B cell (primary cell): ENCODE data around the gene ADORA3. TPM values are rescaled to one million over a fixed set of nuclear protein-coding genes. Genes with fewer than 3 reads are reported as not detected.

ENCODE experiments used
- ATAC-seq: fragments of 200-7000 bp; cut with Tn5 transposase; one replicate; pipeline ENCODE4 v1.10.0; 2021; ENCODE audit warnings: low read depth, mild to moderate bottlenecking, moderate number of reproducible peaks, moderate library complexity
- CTCF ChIA-PET: fragments of 350-600 bp; sonication (Branson Sonifier 250); formaldehyde crosslinking; loops from one replicate; lab custom pipeline; 2021; ENCODE audit warnings: antibody characterized with exemption, inconsistent platforms; lab: Charles Lee
- POLR2A ChIA-PET: fragments of 350-600 bp; sonication (Branson Sonifier 250); formaldehyde crosslinking; loops from one replicate; lab custom pipeline; 2021; ENCODE audit warnings: antibody characterized with exemption; lab: Charles Lee
- DNase-seq: peaks from one replicate; pipeline ENCODE4 v3.0.0; 2013
- H2AFZ ChIP-seq: 2 replicates; pipeline ENCODE4 v1.6.1; 2012; ENCODE audit warnings: mild to moderate bottlenecking, low read depth, low read length; ENCODE audit not compliant: insufficient read depth, poor library complexity, severe bottlenecking
- H3K27ac ChIP-seq, 2 donors: 1 replicate in 1 of 2; 2 replicates in 1 of 2; pipeline ENCODE4 v1.5.1; 2012 to 2013; ENCODE audit warnings: low read length in 2 of 2, mild to moderate bottlenecking in 2 of 2, moderate library complexity in 1 of 2
- H3K27me3 ChIP-seq, 4 experiments: fragments of 200-600 bp in 1 of 4; sonication (generic) in 1 of 4; replicated peaks in 1 of 4; 1 replicate in 2 of 4; 2 replicates in 2 of 4; pipeline versions ENCODE4 v1.6.1 to v1.7.0; 2013 to 2016; ENCODE audit warnings: low read length in 3 of 4, mild to moderate bottlenecking in 2 of 4, mixed read lengths in 1 of 4, moderate library complexity in 1 of 4; ENCODE audit not compliant: insufficient read depth in 4 of 4, control insufficient read depth in 3 of 4; ENCODE audit errors: control extremely low read depth in 1 of 4
- H3K36me3 ChIP-seq, 2 experiments: replicated peaks in 1 of 2; 1 replicate in 1 of 2; 2 replicates in 1 of 2; pipeline versions ENCODE4 v1.6.1 to v1.7.1; 2013; ENCODE audit warnings: low read length in 1 of 2; ENCODE audit not compliant: insufficient read depth in 2 of 2, control insufficient read depth in 1 of 2; ENCODE audit errors: control extremely low read depth in 1 of 2, extremely low read depth in 1 of 2
- H3K4me1 ChIP-seq, 2 donors: fragments of 200-600 bp in 1 of 2; sonication (generic) in 1 of 2; 1 replicate in 1 of 2; 2 replicates in 1 of 2; pipeline versions ENCODE4 v1.5.1 to v1.6.1; 2013 to 2017; ENCODE audit warnings: low read length in 2 of 2; ENCODE audit not compliant: control insufficient read depth in 2 of 2, insufficient read depth in 2 of 2
- H3K4me2 ChIP-seq: replicated peaks from 2 replicates; pipeline ENCODE3; 2012; ENCODE audit warnings: mild to moderate bottlenecking, low read depth, low read length; ENCODE audit not compliant: poor library complexity, severe bottlenecking
- H3K4me3 ChIP-seq, 5 experiments: fragments of 200-600 bp in 1 of 5; sonication (generic) in 1 of 5; 1 replicate in 3 of 5; 2 replicates in 2 of 5; pipeline versions ENCODE4 v1.5.1 to v1.7.0; 2011 to 2016; ENCODE audit warnings: low read length in 4 of 5, mild to moderate bottlenecking in 4 of 5, low read depth in 2 of 5, control low read depth in 1 of 5, moderate library complexity in 1 of 5; ENCODE audit not compliant: insufficient read depth in 1 of 5; ENCODE audit errors: control extremely low read depth in 1 of 5, extremely low read depth in 1 of 5
- H3K79me2 ChIP-seq: fragments of 200-600 bp; sonication (generic); one replicate; pipeline ENCODE4 v1.6.0; 2016; ENCODE audit warnings: low read length; ENCODE audit not compliant: control insufficient read depth, insufficient read depth
- H3K9ac ChIP-seq: fragments of 200-600 bp; sonication (generic); 2 replicates; pipeline ENCODE4 v1.6.1; 2017; ENCODE audit warnings: mild to moderate bottlenecking, low read length, moderate library complexity
- H3K9me3 ChIP-seq, 3 donors: one replicate each; pipeline versions ENCODE4 v1.6.1 to v1.7.1; 2013; ENCODE audit warnings: low read length in 2 of 3; ENCODE audit not compliant: control insufficient read depth in 2 of 3, insufficient read depth in 1 of 3; ENCODE audit errors: control extremely low read depth in 1 of 3
- H4K20me1 ChIP-seq: 2 replicates; pipeline ENCODE4 v1.6.0; 2012; ENCODE audit warnings: mild to moderate bottlenecking, low read length; ENCODE audit not compliant: insufficient read depth, control insufficient read depth, poor library complexity, severe bottlenecking
- H3K27ac Mint-ChIP-seq: one replicate; pipeline ENCODE4 v1.8.0; 2021; ENCODE audit warnings: mixed read lengths
- H3K27me3 Mint-ChIP-seq: one replicate; pipeline ENCODE4 v1.8.0; 2021; ENCODE audit warnings: mixed read lengths
- H3K4me1 Mint-ChIP-seq: one replicate; pipeline ENCODE4 v1.8.0; 2021; ENCODE audit warnings: mixed read lengths
- H3K4me3 Mint-ChIP-seq: one replicate; pipeline ENCODE4 v1.8.0; 2021; ENCODE audit warnings: mixed read lengths
- H3K9me3 Mint-ChIP-seq: one replicate; pipeline ENCODE4 v1.8.0; 2022; ENCODE audit warnings: mixed read lengths; ENCODE audit not compliant: insufficient read depth
- EZH2 ChIP-seq: IDR thresholded peaks from 2 replicates; pipeline ENCODE4 v1.6.1; 2012; ENCODE audit warnings: borderline replicate concordance, low read depth, mild to moderate bottlenecking, moderate library complexity, low read length; ENCODE audit not compliant: insufficient read depth, poor library complexity, severe bottlenecking
- WGBS: methylation state at CpG from one replicate; pipeline ENCODE4 v1.1.5; 2013; ENCODE audit warnings: missing lambda C conversion rate; ENCODE audit not compliant: insufficient coverage; 5-methylcytosine and 5-hydroxymethylcytosine counted together
- intact Hi-C: fragments of 100-400 bp; cut with micrococcal nuclease; formaldehyde crosslinking; loops from one replicate; pipeline ENCODE4 v1.10.0; 2022
- polyA plus RNA-seq: library from polyadenylated mRNA; depleted of rRNA; stranded (reverse); fragments of >200 nt; gene quantifications from 2 replicates; pipeline ENCODE4 v1.2.3, GENCODE V29; 2012
- total RNA-seq, 2 donors: library from RNA; stranded (reverse); fragments of 120-200 nt in 1 of 2; gene quantifications; 1 replicate in 1 of 2; 2 replicates in 1 of 2; pipeline versions ENCODE4 v1.2.3 to v1.2.4, GENCODE V29; 2013 to 2022
- TF ChIP-seq, protein P1 (sequence below): fragments of 200-600 bp; IDR thresholded peaks from one replicate; pipeline ENCODE4 v1.8.0; 2022; ENCODE audit warnings: antibody characterized with exemption, mild to moderate bottlenecking

Gene ADORA3
- total and polyA plus RNA-seq, 2 donors (not counting 1 experiment from before 2014, with no cell fraction given), result 0.04 to 0.39 TPM

DNA sequence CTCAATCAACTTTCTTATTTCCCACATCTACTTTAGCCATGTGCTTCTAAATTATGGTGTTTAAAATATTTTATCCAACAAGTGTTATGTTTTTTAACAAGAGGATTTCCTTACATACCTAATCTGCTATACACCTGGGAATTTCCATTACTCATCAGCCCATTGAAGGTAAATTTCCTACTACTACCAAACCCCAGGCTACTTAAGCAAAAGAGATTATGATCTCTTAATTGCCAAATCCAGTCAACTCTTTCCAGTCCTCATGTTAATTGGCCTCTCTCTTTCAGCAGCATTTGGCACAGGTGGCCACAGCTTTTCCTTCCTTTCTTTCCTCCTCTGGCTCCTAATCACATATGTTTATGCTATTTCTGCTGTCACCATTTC is 34.7 kb downstream of the ADORA3 start:
- Histone ChIP-seq H2AFZ (no peak overlapping the region), H3K79me2 (peaks cover 35% of the 10 kb centered on the region), H3K36me3 (peaks cover 4 to 15% of the 10 kb centered on the region in 2 experiments), H3K9me3 (peaks cover 0 to 2% (median 0%) of the 10 kb centered on the region in 3 donors), H3K4me2 (no peak overlapping the region), H3K27ac (no peak overlapping the region), H4K20me1 (no peaks in the 10 kb centered on the region), H3K4me1 (peaks cover 47% of the 10 kb centered on the region in 2 donors), H3K4me3 (no peak overlapping the region), H3K27me3 (no peaks in the 10 kb centered on the region), H3K9ac (no peak overlapping the region)
- intact Hi-C loops, result no loop called here
- H3K4me3 Mint-ChIP-seq, result no peak overlapping the region
- no peaks in the 10 kb centered on the region for H3K9me3 Mint-ChIP-seq
- H3K27me3 Mint-ChIP-seq, result no peaks in the 10 kb centered on the region
- ChIA-PET POLR2A (interaction anchor here (0.9 to 1.1 kb wide), 2 partner anchors 20 to 39 kb away, joined by 3 read pairs; partner anchors contain the start of genes ATP5PB and WDR77), CTCF (interaction anchor here (0.9 to 1.8 kb wide), 5 partner anchors 13 to 47 kb away, joined by 3 to 8 read pairs (median 3); partner anchors contain the start of genes ADORA3 and TMIGD3)
- TF ChIP-seq, protein P1, sequence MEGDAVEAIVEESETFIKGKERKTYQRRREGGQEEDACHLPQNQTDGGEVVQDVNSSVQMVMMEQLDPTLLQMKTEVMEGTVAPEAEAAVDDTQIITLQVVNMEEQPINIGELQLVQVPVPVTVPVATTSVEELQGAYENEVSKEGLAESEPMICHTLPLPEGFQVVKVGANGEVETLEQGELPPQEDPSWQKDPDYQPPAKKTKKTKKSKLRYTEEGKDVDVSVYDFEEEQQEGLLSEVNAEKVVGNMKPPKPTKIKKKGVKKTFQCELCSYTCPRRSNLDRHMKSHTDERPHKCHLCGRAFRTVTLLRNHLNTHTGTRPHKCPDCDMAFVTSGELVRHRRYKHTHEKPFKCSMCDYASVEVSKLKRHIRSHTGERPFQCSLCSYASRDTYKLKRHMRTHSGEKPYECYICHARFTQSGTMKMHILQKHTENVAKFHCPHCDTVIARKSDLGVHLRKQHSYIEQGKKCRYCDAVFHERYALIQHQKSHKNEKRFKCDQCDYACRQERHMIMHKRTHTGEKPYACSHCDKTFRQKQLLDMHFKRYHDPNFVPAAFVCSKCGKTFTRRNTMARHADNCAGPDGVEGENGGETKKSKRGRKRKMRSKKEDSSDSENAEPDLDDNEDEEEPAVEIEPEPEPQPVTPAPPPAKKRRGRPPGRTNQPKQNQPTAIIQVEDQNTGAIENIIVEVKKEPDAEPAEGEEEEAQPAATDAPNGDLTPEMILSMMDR, result no peak
- TF ChIP-seq EZH2, result no peak
- DNase-seq, result no peak
- no peak for ATAC-seq
- H3K27ac Mint-ChIP-seq, result no peak overlapping the region
- H3K4me1 Mint-ChIP-seq, result peaks cover 10% of the 10 kb centered on the region

DNA sequence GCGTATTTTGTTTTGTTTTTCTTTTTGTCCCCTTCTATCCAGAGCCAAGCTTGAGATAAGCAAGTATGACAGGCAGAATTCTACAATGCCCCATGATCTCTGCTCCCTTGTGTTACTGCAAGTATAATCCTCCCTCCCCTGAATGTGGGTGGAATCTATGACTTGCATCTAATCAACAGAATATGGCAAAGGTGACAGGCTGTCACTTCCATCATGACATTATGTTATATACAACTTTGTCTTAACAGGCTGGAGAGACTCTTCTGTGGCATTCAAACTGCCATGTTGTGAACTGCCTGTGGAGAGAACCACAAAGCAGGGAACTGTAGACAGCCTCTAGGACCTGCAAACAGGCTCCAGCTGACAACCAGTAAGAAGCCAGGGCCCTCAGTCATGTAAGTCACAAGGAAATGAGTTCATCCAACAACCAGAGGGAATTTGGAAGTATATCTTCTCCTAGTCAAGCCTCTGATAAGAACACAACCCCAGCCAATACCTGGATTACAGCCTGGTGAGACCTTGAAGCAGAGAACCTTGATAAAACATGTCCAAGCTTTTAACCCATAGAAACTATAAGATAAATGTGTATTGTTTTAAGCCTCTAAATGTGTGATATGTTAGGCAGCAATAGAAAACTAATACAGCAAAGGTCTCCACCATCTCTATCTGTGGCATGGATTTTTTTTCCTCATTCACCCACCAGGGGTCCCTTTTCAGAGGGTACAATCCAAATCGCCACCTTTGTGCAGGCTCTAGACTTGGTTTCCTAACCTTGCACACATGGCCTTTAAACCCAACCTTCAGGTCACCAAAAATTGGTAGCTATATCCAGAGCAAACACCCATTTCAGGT is 35.3 kb downstream of the ADORA3 start:
- no peaks in the 10 kb centered on the region for H3K9me3 Mint-ChIP-seq
- 83% methylated on average over 1 of the region's 2 CpGs for WGBS
- no peak overlapping the region for H3K27ac Mint-ChIP-seq
- H3K36me3 ChIP-seq, result peaks cover 4 to 18% of the 10 kb centered on the region in 2 experiments
- POLR2A ChIA-PET, result no interaction called here
- H3K4me2 ChIP-seq, result no peak overlapping the region
- H3K4me1 Mint-ChIP-seq, result peaks cover 7% of the 10 kb centered on the region
- no peaks in the 10 kb centered on the region for H4K20me1 ChIP-seq
- CTCF ChIA-PET, result interaction anchor here (0.9 to 1.8 kb wide), 4 partner anchors 14 to 40 kb away, joined by 3 to 8 read pairs (median 5); partner anchors contain the start of genes ADORA3 and TMIGD3
- H3K27me3 Mint-ChIP-seq, result no peaks in the 10 kb centered on the region
- H3K9ac ChIP-seq, result no peak overlapping the region
- peaks cover 0 to 2% (median 0%) of the 10 kb centered on the region in 3 donors for H3K9me3 ChIP-seq
- no peak overlapping the region for H3K27ac ChIP-seq
- peaks cover 41 to 43% of the 10 kb centered on the region in 2 donors for H3K4me1 ChIP-seq
- DNase-seq (no peak), ATAC-seq (no peak)
- no peak overlapping the region for H2AFZ ChIP-seq
- no peak overlapping the region for H3K4me3 ChIP-seq
- no peaks in the 10 kb centered on the region for H3K27me3 ChIP-seq
- intact Hi-C loops, result no loop called here
- TF ChIP-seq, protein P1, result no peak
- no peak for TF ChIP-seq EZH2
- peaks cover 29% of the 10 kb centered on the region for H3K79me2 ChIP-seq
- no peak overlapping the region for H3K4me3 Mint-ChIP-seq
